Osteoblast (primary cell): ENCODE data around the gene RHBDD1. TPM values are rescaled to one million over a fixed set of nuclear protein-coding genes. Genes with fewer than 3 reads are reported as not detected.

Experiments
- DNase-seq: peaks from one replicate; pipeline ENCODE4 v3.0.0; 2011; ENCODE audit warnings: low spot score, mixed read lengths; ENCODE audit not compliant: insufficient read length; ENCODE audit errors: missing footprints
- H2AFZ ChIP-seq: 2 replicates; pipeline ENCODE4 v1.6.0; 2011; ENCODE audit warnings: mild to moderate bottlenecking, low read length
- H3K27ac ChIP-seq: 2 replicates; pipeline ENCODE4 v1.5.1; 2011; ENCODE audit warnings: mild to moderate bottlenecking, low read depth, low read length, moderate library complexity
- H3K27me3 ChIP-seq: 2 replicates; pipeline ENCODE4 v1.6.0; 2012; ENCODE audit warnings: mild to moderate bottlenecking, control low read depth, inconsistent platforms, low read length, moderate library complexity; ENCODE audit not compliant: insufficient read depth
- H3K36me3 ChIP-seq: 2 replicates; pipeline ENCODE4 v1.5.1; 2011; ENCODE audit warnings: mild to moderate bottlenecking, low read length, control low read depth, moderate library complexity; ENCODE audit not compliant: insufficient read depth
- H3K4me1 ChIP-seq: 2 replicates; pipeline ENCODE4 v1.5.1; 2011; ENCODE audit warnings: mild to moderate bottlenecking, low read length, control low read depth, moderate library complexity; ENCODE audit not compliant: insufficient read depth
- H3K4me2 ChIP-seq: 2 replicates; pipeline ENCODE4 v1.6.0; 2011; ENCODE audit warnings: mild to moderate bottlenecking, low read length; ENCODE audit not compliant: insufficient read depth
- H3K4me3 ChIP-seq: fragments of 200-600 bp; sonication (generic); 3 replicates; pipeline ENCODE4 v1.5.1; 2012; ENCODE audit warnings: mild to moderate bottlenecking, low read length, inconsistent platforms; ENCODE audit not compliant: insufficient read depth
- H3K79me2 ChIP-seq: 2 replicates; pipeline ENCODE4 v1.6.0; 2012; ENCODE audit warnings: mild to moderate bottlenecking, low read length, control low read depth, inconsistent platforms; ENCODE audit not compliant: insufficient read depth
- H3K9me3 ChIP-seq: 2 replicates; pipeline ENCODE4 v1.5.1; 2011; ENCODE audit warnings: low read depth, low read length, control low read depth
- H4K20me1 ChIP-seq: 2 replicates; pipeline ENCODE4 v1.6.0; 2012; ENCODE audit warnings: mild to moderate bottlenecking, low read length, control low read depth; ENCODE audit not compliant: insufficient read depth
- CTCF ChIP-seq: IDR thresholded peaks from 2 replicates; pipeline ENCODE4 v1.5.1; 2011; ENCODE audit warnings: mild to moderate bottlenecking, low read depth, low read length, moderate library complexity; ENCODE audit errors: extremely low read depth
- total RNA-seq: library from RNA; depleted of rRNA; stranded (reverse); fragments of >200 nt; gene quantifications from 2 replicates; pipeline ENCODE4 v1.2.3, GENCODE V29; 2012

The RHBDD1 gene
- total RNA-seq, 1 donor = 25.3 TPM

GRCh38 chr2:226874749-226875148 lies 38.9 kb downstream of the RHBDD1 start:
- Histone ChIP-seq H3K4me3 (no peak overlapping the region), H3K27ac (no peak overlapping the region), H2AFZ (no peak overlapping the region), H3K79me2 (no peaks in the 10 kb centered on the region), H4K20me1 (no peaks in the 10 kb centered on the region), H3K36me3 (peaks cover 4% of the 10 kb centered on the region), H3K9me3 (no peaks in the 10 kb centered on the region), H3K4me2 (no peak overlapping the region), H3K4me1 (peaks cover 7% of the 10 kb centered on the region), H3K27me3 (no peaks in the 10 kb centered on the region)
- no peak for TF ChIP-seq CTCF
- DNase-seq = no peak

GRCh38 chr2:226875438-226876225 lies 39.8 kb downstream of the RHBDD1 start:
- H3K27me3 ChIP-seq = no peaks in the 10 kb centered on the region
- H3K9me3 ChIP-seq = no peaks in the 10 kb centered on the region
- H3K4me1 ChIP-seq = peaks cover 7% of the 10 kb centered on the region
- H3K4me2 ChIP-seq = no peak overlapping the region
- H3K27ac ChIP-seq = no peak overlapping the region
- H2AFZ ChIP-seq = no peak overlapping the region
- no peak for DNase-seq
- H3K4me3 ChIP-seq = no peak overlapping the region
- no peak for TF ChIP-seq CTCF
- no peaks in the 10 kb centered on the region for H4K20me1 ChIP-seq
- peaks cover 4% of the 10 kb centered on the region for H3K36me3 ChIP-seq
- no peaks in the 10 kb centered on the region for H3K79me2 ChIP-seq

GRCh38 chr2:226877491-226877890 lies 41.6 kb downstream of the RHBDD1 start:
- H2AFZ ChIP-seq = no peak overlapping the region
- no peaks in the 10 kb centered on the region for H3K9me3 ChIP-seq
- TF ChIP-seq CTCF = no peak
- H4K20me1 ChIP-seq = no peaks in the 10 kb centered on the region
- H3K4me1 ChIP-seq = peaks cover 7% of the 10 kb centered on the region
- H3K79me2 ChIP-seq = no peaks in the 10 kb centered on the region
- no peak overlapping the region for H3K4me3 ChIP-seq
- H3K27ac ChIP-seq = no peak overlapping the region
- DNase-seq = no peak
- peaks cover 4% of the 10 kb centered on the region for H3K36me3 ChIP-seq
- H3K27me3 ChIP-seq = no peaks in the 10 kb centered on the region
- H3K4me2 ChIP-seq = no peak overlapping the region

GRCh38 chr2:226881287-226881686 lies 45.4 kb downstream of the RHBDD1 start:
- no peak for DNase-seq
- H3K79me2 ChIP-seq = no peaks in the 10 kb centered on the region
- H3K4me2 ChIP-seq = no peak overlapping the region
- no peaks in the 10 kb centered on the region for H3K36me3 ChIP-seq
- no peak overlapping the region for H3K4me3 ChIP-seq
- no peaks in the 10 kb centered on the region for H3K27me3 ChIP-seq
- H3K9me3 ChIP-seq = no peaks in the 10 kb centered on the region
- H2AFZ ChIP-seq = no peak overlapping the region
- no peaks in the 10 kb centered on the region for H4K20me1 ChIP-seq
- H3K27ac ChIP-seq = no peak overlapping the region
- no peaks in the 10 kb centered on the region for H3K4me1 ChIP-seq
- TF ChIP-seq CTCF = no peak
